ENCODE results near the gene TERT.

TERT gene

DNA sequence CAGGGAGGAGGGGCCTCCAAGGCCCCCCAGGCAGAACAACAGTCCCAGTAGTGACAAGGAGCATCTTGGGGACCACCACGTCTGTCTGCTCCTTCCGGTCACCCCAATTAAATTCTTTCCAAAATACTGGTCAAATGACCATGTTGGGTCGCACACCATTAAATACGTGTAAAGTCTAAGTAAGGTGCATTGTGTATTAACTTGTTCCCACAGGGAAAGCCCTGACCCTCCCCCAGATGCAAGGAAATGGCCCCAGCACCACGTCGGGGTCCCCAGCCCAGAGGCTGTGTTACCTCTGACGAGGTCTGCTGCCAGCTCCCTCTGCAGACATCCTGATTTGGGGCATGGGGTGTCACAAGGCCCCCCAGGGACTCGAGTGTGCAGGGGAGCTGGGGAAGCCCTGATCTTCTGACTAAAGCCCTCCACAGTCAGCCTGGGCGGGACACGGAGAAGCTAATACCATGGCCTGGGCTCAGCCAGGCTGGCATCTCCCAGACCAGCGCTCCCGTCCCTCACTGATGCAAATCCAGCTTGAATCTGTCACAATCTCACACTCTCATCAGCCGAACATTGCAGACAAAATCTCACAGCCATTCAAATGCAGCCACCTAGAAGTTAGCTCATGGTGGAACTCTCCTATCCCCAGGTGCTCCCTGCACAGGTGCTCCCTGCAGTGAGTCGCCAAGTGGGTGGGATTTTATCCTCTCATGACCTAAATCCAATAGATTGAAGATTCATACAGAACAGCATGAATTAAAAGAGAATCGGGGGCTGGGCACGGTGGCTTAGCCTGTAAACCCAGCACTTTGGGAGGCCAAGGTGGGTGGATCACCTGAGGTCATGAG is 13.6 kb downstream of the TERT start:
- TF ChIP-seq, protein P1, sequence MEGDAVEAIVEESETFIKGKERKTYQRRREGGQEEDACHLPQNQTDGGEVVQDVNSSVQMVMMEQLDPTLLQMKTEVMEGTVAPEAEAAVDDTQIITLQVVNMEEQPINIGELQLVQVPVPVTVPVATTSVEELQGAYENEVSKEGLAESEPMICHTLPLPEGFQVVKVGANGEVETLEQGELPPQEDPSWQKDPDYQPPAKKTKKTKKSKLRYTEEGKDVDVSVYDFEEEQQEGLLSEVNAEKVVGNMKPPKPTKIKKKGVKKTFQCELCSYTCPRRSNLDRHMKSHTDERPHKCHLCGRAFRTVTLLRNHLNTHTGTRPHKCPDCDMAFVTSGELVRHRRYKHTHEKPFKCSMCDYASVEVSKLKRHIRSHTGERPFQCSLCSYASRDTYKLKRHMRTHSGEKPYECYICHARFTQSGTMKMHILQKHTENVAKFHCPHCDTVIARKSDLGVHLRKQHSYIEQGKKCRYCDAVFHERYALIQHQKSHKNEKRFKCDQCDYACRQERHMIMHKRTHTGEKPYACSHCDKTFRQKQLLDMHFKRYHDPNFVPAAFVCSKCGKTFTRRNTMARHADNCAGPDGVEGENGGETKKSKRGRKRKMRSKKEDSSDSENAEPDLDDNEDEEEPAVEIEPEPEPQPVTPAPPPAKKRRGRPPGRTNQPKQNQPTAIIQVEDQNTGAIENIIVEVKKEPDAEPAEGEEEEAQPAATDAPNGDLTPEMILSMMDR (IDR thresholded peaks at IDR 0.05; ENCODE audit: borderline replicate concordance, insufficient read depth, low read depth, low read length): no peak
- no peak overlapping the region for H3K4me3 ChIP-seq (ENCODE audit: low read depth, low read length)

DNA sequence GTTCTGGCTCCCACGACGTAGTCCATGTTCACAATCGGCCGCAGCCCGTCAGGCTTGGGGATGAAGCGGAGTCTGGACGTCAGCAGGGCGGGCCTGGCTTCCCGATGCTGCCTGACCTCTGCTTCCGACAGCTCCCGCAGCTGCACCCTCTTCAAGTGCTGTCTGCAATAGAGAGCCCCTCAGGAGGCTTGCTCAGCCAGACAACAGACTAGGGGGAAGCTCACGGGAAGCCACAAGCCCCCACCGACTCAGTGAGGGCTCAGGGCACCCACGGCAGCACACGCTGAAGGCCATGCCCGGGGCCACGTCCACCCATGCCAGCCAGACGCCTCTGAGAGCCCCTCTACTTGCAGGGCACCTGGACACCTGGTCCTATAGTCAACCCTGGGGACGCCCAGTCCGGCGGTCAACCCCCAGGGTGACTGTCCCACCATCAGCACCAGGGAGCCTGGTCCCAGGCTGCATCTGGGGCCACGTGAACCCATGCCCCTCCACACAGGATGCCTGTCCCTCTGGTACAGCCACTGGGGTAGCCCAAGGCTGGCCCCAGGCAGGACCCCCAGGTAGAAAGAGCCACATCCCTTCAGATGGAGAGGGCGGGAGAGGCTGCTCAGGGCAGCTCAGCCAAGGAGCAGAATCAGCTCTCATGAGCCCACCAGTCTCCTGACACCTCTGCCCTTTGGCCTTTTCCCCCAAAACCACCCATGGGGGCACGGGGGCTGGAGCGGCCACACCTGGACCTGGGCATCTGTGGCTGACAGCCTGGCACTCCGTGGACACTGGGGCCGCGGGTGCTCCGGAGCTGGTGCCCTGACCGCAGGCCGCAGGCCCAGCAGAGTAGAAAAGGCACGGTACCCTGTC is 14.5 kb downstream of the TERT start:
- TF ChIP-seq, protein P1 (IDR thresholded peaks at IDR 0.05; ENCODE audit: borderline replicate concordance, insufficient read depth, low read depth, low read length): no peak
- H3K4me3 ChIP-seq (ENCODE audit: low read depth, low read length): no peak overlapping the region

DNA sequence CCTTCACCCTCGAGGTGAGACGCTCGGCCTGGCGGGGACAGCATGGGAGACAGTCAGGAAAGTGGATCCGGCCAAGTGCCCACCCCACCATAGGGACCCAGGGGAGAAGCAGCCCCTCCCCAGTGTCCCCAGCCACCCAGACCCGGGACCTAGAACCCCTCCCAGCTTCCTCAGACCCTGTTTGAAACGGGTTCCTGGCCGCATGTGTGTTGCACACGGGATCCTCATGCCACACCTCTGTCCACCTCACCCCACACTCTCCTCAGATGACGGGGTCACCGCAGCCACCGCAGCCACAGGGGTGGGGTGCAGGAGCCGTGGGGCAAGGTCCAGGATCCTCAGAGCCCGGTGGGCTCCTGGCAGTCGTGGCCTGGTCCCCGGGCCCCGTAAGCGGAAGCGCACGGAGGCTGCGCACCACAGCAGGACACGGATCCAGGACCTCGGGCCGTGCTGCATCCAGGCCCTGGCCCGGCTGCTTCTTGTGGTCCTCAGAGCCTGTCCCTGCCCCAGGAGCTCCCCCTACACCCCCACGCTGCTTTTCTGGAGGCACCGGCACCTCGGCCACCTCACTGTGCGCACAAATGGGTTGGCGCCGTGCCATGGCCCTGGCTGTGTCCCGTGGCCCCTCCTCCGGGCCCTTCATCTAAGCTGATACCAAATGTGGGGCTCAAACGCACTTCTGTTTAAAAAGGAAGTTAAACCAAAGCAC is 15.3 kb downstream of the TERT start:
- H3K4me3 ChIP-seq (ENCODE audit: low read depth, low read length): no peak overlapping the region
- TF ChIP-seq, protein P1 (IDR thresholded peaks at IDR 0.05; ENCODE audit: borderline replicate concordance, insufficient read depth, low read depth, low read length): no peak

DNA sequence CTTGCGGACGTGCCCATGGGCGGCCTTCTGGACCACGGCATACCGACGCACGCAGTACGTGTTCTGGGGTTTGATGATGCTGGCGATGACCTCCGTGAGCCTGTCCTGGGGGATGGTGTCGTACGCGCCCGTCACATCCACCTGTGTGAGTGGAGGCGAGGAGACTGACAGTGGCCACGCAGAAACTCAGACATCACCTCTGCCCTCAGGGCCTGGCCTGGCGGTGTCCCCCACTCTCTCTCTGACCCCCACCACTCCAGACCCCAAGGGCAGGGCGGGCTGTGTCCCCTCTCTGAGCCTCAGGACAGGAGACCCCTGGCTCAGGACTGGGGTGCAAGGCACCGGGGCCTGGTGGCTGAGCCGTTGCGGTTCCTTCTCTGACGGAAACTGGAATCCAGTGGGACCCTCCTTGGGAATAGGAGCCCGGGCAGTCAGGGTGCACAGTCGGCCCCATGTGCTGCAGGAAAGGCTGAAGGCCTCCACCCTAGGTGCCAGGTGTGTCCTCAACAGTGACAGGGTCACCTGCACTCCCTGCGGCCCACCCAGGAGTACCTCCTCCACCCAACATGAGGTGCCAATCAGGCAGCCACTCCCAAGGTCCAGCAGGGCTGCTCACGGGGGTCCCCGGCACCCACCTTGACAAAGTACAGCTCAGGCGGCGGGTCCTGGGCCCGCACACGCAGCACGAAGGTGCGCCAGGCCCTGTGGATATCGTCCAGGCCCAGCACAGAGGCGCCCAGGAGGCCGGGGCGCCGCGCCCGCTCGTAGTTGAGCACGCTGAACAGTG is 16.0 kb downstream of the TERT start:
- no peak overlapping the region for H3K4me3 ChIP-seq (ENCODE audit: low read depth, low read length)
- TF ChIP-seq, protein P1 (IDR thresholded peaks at IDR 0.05; ENCODE audit: borderline replicate concordance, insufficient read depth, low read depth, low read length): no peak

DNA sequence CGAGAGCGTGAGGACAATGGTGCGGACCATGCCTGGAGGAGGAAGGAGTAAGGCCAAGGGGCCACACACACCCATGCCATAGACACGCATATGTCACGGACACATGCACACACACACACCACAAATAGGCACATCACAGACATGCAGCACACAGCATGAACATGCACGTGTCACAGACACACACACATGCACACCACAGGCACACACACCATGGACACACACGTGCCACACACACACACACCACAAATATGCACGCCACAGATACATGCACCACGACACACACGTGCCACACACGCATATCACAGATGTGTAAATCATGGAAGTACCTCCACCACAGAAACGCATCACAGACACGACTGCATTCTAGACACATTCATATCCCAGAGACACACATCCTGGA is 16.7 kb downstream of the TERT start:
- no peak overlapping the region for H3K4me3 ChIP-seq (ENCODE audit: low read depth, low read length)
- TF ChIP-seq, protein P1 (IDR thresholded peaks at IDR 0.05; ENCODE audit: borderline replicate concordance, insufficient read depth, low read depth, low read length): no peak

DNA sequence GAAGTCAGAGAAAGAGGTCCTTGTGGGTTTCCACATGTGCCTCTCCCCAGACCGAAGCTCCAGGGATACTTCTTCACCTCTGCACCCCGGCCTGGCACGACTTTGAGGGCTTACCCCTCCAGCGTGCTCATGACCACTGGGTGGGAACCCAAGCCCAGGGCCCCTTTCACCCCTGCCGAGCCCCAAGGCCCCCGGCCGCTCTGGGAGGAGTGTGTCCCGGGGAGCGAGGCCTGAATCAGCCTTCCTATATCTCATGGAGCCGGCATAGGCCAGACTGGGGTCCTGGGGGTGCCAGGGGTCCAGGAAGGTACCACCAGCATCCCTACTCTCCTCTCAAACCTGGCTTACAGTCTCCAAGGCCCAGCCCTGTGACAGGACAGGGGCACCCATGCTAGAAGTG is 17.1 kb downstream of the TERT start:
- H3K4me3 ChIP-seq (ENCODE audit: low read depth, low read length): no peak overlapping the region
- TF ChIP-seq, protein P1 (IDR thresholded peaks at IDR 0.05; ENCODE audit: borderline replicate concordance, insufficient read depth, low read depth, low read length): no peak

Data from GM12875 (cell line).